ENCODE measurements around the gene SIRPA.

Gene SIRPA

GRCh38 chr20:1933465-1933870 is 38.3 kb downstream of the SIRPA start:
- no peak for DNase-seq (ENCODE audit: low read depth)

GRCh38 chr20:1934156-1934555 is 38.9 kb downstream of the SIRPA start:
- no peak for DNase-seq (ENCODE audit: low read depth)

GRCh38 chr20:1934721-1935573 is 39.7 kb downstream of the SIRPA start:
- no peak for DNase-seq (ENCODE audit: low read depth)

- no peak for DNase-seq (ENCODE audit: low read depth)
These were observed 40.6 kb downstream of the SIRPA start for GRCh38 chr20:1935696-1936366.

GRCh38 chr20:1937316-1937976 is 42.2 kb downstream of the SIRPA start:
- DNase-seq (ENCODE audit: low read depth) = no peak

- no peak for DNase-seq (ENCODE audit: low read depth)
These were observed 43.5 kb downstream of the SIRPA start for GRCh38 chr20:1938464-1939269.

- DNase-seq (ENCODE audit: low read depth) = no peak
These were observed 44.0 kb downstream of the SIRPA start for GRCh38 chr20:1939270-1939595.

GRCh38 chr20:1940581-1940980 is 45.4 kb downstream of the SIRPA start:
- DNase-seq (ENCODE audit: low read depth) = no peak

GRCh38 chr20:1941226-1941625 is 46.0 kb downstream of the SIRPA start:
- DNase-seq (ENCODE audit: low read depth) = no peak

GRCh38 chr20:1942061-1942460 is 46.9 kb downstream of the SIRPA start:
- no peak for DNase-seq (ENCODE audit: low read depth)

- no peak for DNase-seq (ENCODE audit: low read depth)
These were observed 47.5 kb downstream of the SIRPA start for GRCh38 chr20:1942486-1943274.

GRCh38 chr20:1943275-1944002 is 48.2 kb downstream of the SIRPA start:
- DNase-seq (ENCODE audit: low read depth) = no peak

- DNase-seq (ENCODE audit: low read depth) = no peak
These were observed 49.3 kb downstream of the SIRPA start for GRCh38 chr20:1944345-1945091.

GRCh38 chr20:1945134-1945618 is 50.0 kb downstream of the SIRPA start:
- DNase-seq (ENCODE audit: low read depth) = no peak

GRCh38 chr20:1945660-1946059 is 50.5 kb downstream of the SIRPA start:
- no peak for DNase-seq (ENCODE audit: low read depth)

- DNase-seq (ENCODE audit: low read depth) = no peak
These were observed 51.2 kb downstream of the SIRPA start for GRCh38 chr20:1946442-1946761.

- DNase-seq (ENCODE audit: low read depth) = no peak
These were observed 51.7 kb downstream of the SIRPA start for GRCh38 chr20:1946762-1947534.

GRCh38 chr20:1947535-1947846 is 52.3 kb downstream of the SIRPA start:
- DNase-seq (ENCODE audit: low read depth) = no peak

GRCh38 chr20:1949347-1950100 is 54.3 kb downstream of the SIRPA start:
- DNase-seq (ENCODE audit: low read depth) = no peak

Measured in non-pigmented ciliary epithelial cell (primary cell).